NCI-H1930 (cell line): ENCODE measurements around the gene FCN3.

ENCODE experiments used
- DNase-seq, 2 experiments: peaks; one replicate each; lab custom pipeline; 2025; lab: John Stamatoyannopoulos, UW

The FCN3 gene

GRCh38 chr1:27341525-27342252, 32.9 kb downstream of the FCN3 start, which contains the start of gene SYTL1:
Gene SYTL1 (plus strand): TSS chr1:27342022. CDS start chr1:27345335, 3,313 bp downstream.
- DNase-seq: no peak

- no peak for DNase-seq
Measured at GRCh38 chr1:27339213-27339612, 35.4 kb downstream of the FCN3 start.

GRCh38 chr1:27338751-27339150, 35.9 kb downstream of the FCN3 start:
- no peak for DNase-seq

- DNase-seq: no peak
Measured at GRCh38 chr1:27336756-27337155, 37.9 kb downstream of the FCN3 start.

GRCh38 chr1:27335506-27336422, 38.9 kb downstream of the FCN3 start:
- DNase-seq: no peak

GRCh38 chr1:27333717-27334279, 40.8 kb downstream of the FCN3 start:
- DNase-seq: no peak

GRCh38 chr1:27332536-27333281, 41.9 kb downstream of the FCN3 start:
- peak in 1 of 2 experiments; percentile 6 for DNase-seq

- no peak for DNase-seq
Measured at GRCh38 chr1:27331922-27332321, 42.7 kb downstream of the FCN3 start.

- DNase-seq: no peak
Measured at GRCh38 chr1:27331426-27331825, 43.2 kb downstream of the FCN3 start.

GRCh38 chr1:27330786-27331185, 43.8 kb downstream of the FCN3 start:
- DNase-seq: no peak

- DNase-seq: no peak
Measured at GRCh38 chr1:27327964-27328363, 46.7 kb downstream of the FCN3 start.

GRCh38 chr1:27325286-27325685, 49.3 kb downstream of the FCN3 start:
- DNase-seq: no peak

- DNase-seq: no peak
Measured at GRCh38 chr1:27322569-27323240, 51.9 kb downstream of the FCN3 start.

- DNase-seq: peak; percentile 96
Measured at GRCh38 chr1:27321813-27322568, 52.6 kb downstream of the FCN3 start, which contains the start of gene TMEM222. Gene TMEM222 (plus strand): TSS chr1:27322163. CDS start chr1:27322198, 35 bp downstream.
